HG03175 (cell line): ENCODE results near the gene NOC2L.
A peak's percentile ranks its signal among the peaks of the same experiment; 100 is the strongest.

Source experiments
- ATAC-seq: cut with Tn5 transposase; IDR thresholded peaks from one replicate; pipeline ENCODE4 v1.9.1; 2021; ENCODE audit warnings: mild to moderate bottlenecking, moderate library complexity; ENCODE audit not compliant: unreplicated experiment

Gene NOC2L

DNA sequence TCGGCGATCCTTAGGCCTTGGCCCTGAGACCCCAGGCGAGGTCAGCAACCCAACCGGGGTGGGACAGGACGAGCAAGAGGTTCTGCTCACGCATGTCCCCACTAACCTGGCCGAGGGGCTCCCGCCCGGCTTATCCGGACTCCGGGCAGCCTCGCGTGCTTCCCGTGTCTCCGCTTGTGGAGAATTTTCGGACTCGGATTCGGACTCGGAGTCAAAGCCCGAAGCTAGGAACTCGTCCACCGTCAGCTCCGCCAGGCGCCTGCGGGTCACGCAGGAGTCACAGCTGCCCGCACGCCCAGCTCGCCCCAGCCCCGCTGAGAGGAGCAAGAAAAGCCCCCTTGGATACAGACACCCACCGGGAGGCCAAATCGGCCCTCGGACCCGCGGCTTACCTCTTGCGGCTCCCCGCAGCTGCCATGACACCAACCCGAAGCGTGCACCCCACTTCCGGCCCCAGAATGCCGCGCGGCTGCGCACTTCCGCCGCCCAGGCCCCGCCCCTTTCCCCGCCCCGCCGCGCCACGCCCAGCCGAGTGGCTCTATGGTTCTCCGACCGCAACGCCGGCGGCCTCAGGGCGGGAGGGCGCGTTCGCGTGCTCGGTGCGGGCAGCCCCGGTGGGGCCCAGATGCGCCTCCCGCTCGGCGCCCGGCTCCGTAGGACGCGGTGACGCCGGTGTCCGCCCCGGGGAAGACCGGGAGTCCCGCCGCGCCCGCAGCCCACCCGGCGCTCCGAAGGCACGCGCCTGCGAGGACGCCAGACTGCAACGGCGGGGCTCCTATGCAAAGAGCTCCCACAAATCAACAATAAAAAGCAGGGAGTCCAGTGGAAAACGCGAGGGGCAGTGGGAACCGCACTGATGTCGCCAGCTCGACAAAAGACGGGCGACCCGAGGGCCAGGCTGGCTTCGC lies at the start of gene NOC2L:
NOC2L (minus strand) TSS at position 434 of the 908 bp plus-strand sequence; CDS start at position 418, 16 bp downstream.
- peak; percentile 78 for ATAC-seq

DNA sequence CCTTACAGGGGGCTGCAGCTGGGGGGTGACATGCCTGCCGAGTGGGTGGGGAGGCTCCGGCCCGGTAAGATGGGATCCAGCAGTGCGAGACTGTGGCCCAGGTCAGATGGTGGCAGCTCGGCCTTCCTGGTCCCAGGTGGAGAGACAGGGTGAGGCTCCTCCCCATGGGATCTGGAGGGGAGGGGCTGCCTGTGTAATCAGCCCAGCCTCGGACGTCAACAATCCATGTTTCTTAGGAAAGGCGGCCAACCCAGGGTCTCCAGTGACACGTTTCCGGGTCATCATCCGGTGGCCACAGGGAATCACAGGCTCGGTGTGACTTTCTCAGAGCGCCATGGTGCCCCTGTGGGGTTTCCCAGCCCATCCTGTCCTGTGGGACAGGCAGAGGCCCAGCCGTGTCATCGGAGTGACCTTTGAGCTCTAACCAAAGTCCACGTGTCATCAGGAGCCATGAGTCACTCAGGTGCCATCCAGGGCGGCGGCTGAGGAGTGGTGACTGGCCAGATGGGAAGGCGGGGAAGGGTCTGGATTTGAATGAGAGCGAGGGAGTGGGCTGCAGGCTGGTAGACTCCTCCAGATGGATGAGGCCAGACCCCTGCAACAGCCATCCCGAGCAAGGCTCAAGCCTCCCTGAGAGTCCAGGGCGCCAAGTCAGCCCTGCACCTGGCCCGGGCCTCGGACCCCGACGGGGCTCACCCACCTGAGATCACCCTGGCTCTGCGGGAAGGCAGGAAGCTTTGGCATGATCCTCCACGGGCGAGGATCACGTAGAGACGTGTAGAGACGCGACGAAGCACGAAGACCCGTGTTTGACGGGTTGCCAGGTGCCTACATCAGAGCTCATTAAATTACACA lies 47.5 kb upstream of the NOC2L start:
- no peak for ATAC-seq

DNA sequence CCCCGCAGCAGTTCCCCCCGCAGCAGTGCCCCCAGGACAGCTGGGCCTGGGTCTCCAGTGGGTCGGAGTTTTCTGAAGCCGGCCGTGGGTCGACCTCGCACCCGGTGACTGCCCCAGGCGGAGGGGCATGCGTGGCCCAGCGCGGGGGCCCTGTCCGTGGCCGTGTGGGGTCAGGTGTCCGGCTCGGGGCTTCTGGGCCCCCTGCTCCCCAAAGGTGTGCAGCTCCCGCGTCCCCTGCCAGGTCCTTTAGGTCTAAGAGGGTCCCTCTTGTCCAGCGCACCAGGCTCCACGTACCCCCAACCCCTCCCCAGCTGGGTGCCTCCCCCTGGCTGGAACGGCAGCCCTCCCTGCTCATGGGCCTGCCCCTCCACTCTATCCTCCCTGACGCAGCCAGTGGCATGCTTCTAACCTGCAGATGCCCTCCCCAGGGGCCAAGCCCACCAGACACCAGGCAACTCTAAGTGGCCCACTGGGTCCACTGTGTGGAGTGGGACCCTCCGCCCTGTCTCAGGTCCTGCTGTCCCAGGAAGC lies 46.8 kb upstream of the NOC2L start:
- ATAC-seq, result no peak

DNA sequence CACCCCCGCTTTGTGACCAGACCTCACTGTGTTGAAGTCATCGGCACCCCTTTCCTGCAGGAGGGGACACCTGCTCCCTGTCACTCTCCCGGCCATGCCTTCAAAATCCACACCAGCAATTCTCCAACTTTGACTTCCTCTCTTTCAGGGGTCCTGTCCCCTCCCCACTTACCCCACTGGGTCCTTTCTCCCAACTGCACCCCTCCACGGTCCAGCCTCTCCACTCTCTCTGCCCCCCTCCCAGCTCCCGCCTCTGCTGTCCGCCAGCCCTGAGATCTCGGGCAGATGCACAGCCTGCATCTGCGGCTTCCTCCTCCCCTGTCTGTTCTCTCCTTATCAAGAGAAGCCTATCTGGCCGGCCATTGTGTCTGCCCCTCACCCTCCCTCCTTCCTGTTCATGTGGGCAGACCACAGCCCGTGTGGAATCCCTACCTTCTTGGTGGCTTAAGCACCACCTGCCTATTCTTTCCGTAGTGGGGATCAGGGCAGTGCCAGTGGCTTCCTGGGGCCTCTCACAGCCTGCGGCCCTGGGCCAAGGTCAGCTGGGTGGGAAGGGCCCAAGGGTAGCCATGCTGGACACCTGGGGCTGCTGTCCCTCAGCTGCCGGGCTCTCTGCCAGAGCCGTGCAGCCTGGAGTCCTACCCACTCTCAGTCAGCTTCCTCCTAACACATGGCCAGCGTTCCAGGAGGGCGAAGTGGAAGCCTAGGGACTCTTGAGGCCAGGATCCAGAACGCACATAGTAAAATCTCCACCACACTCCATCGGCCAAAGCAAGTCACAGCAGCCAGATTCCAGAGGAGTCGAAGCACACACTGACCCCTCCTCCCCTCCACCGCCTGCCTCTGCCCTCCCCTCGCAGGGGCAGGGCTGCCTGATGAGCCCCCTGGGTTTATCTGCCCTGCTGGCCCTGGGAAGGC lies 46.0 kb upstream of the NOC2L start:
- ATAC-seq, result no peak

DNA sequence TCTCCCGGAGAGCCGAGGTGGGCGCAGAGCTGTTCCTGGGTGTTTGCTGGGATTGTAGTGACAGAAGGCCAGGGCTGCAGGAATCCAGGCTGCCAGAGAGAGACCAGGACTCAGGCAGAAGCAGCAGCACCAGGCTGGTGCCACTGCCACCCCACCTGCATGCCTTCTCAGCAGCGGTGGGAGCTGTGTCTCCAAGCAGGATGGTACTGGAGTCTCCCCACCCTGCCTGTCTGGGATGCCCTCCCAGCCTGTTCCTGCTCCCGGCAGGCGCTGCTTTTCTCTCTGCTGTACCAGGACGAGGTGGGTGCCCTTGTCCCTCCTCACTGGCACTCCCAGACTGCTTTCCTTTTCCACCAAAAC lies 45.3 kb upstream of the NOC2L start:
- no peak for ATAC-seq

DNA sequence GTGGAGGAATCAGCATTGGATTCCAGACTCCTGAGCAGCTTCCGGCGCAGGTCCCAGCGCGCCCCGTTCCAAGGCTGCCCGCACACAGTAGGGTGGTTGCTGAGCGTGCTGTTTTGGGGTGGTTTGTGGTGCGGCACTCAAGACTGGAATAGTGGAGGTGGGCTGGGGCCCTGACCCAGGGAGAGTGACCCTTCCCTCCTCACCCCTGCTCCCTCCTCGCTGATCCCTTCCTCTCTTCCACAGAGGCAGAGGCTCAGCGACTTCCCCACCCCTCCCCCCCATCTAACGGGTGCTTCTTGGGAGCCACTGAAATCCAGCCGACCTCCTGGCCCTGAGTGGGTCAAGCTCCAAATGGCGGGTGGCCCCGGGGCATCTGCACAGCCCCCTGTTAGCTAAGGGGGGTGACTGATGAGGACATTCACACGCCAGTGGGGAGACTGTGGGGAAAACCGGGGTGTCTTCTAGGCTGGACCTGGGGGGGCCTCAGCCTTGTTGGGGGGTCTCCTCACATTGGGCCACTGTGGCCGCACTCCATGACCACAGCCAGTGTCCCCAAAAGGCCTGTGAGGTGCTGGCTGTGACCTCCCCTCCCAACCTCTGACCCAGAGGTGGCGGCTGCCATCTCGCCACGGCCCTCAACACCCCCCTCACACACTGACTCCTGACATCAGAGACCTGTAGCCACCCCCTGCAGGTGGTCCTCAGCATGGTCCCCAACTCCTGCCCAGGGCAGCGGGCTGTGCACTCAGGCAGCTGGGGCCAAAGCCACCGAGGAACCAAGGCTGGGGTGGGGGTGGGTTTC lies 44.8 kb upstream of the NOC2L start:
- ATAC-seq, result no peak

DNA sequence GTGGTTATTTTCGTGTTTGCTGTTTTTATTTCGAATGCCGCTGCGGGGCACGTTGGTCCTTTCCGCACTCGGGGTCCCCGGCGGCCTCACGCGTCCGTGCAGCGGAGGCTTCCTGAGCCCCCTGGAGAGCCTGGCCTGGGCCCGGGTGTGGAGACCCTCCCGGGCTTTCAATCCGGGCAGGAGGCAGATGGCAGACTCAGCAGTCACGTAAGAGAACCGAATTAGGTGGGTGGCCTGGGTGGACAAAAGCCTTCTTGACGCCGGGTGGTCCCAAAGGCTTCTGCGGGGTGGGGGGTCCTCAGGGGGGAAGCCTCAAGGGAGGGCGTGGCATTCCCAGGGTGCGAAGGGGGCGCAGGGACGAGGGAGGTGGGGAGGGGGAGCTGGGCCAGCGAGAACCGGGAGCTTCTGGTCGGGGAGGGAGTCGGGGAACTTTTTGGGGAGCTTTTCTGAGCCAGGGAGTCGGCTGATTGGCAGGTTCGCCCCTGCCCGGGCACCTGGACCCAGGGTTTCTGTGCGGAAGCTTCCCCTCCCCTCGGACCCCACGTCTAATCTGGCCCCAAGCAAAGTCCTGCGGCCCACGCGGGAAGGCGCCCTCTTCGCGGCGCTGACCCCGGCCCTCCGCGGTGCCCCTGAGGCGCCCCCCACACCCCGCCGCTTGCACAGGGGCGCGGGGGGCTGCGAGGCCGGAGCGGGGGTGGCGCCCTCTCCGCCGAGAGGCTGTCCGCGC lies 42.2 kb upstream of the NOC2L start:
- ATAC-seq, result no peak

DNA sequence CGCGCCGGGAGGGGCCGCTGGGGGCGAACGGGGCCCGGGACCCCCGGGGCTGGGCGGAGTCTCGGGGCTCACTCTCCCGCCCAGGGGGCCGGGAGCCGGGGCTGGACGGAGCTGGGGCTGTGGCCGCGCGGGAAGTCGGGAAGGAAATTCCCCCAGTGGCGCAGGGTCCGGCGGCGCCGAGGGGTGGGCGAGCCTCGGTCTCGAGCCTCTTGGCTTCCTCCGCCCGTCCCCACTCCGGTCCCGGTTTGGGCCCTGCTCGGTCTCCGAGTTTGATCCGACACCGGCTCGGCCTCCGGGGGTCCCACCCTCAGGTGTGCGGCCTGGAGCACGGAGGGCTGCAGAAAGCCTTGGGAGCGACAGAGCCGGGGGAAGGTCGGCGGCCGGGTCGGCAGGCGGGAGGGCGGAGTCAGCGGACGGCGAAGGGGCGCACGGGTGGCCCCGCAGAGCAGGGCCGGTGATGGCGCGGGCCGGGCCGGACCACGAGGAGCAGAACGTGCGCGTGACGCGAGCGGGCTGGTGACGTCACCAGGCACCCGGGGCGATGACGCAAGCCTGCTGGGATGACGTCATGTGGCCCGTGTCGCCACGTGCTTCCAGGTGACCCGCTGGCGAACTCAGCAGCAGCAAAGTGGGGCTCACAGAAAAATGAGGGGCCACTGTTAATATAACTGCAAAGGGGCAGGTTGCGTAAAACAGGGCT lies 41.5 kb upstream of the NOC2L start:
- ATAC-seq, result no peak

DNA sequence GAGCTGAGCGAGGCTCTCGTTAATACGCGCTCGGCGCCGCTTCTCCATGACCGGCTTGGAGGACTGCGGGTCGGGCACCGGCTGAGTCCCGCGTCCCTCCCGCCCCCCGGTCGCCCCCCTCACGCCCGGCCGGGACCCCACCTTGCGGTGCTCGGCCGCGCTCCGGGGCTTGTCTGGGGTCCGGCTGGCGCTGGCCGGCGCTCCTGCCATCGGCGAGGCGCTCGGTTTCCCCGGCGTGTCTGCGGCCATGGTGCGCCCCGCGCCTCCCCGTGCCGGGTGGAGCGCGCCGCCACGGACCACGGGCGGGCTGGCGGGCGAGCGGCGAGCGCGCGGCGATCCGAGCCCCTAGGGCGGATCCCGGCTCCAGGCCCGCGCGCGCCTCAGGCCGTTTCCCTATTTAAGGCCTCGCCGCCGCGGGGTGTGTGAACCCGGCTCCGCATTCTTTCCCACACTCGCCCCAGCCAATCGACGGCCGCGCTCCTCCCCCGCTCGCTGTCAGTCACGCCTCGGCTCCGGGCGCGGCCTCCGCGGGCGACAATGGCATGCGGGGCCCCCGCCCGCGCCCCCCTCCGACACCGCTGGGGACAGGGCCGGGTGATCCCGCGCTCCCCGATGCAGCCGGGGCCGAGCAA lies 40.8 kb upstream of the NOC2L start, which contains the start of gene HES4:
HES4 (minus strand) TSS at position 373 of the 632 bp plus-strand sequence; CDS start at position 249, 124 bp downstream.
- no peak for ATAC-seq

DNA sequence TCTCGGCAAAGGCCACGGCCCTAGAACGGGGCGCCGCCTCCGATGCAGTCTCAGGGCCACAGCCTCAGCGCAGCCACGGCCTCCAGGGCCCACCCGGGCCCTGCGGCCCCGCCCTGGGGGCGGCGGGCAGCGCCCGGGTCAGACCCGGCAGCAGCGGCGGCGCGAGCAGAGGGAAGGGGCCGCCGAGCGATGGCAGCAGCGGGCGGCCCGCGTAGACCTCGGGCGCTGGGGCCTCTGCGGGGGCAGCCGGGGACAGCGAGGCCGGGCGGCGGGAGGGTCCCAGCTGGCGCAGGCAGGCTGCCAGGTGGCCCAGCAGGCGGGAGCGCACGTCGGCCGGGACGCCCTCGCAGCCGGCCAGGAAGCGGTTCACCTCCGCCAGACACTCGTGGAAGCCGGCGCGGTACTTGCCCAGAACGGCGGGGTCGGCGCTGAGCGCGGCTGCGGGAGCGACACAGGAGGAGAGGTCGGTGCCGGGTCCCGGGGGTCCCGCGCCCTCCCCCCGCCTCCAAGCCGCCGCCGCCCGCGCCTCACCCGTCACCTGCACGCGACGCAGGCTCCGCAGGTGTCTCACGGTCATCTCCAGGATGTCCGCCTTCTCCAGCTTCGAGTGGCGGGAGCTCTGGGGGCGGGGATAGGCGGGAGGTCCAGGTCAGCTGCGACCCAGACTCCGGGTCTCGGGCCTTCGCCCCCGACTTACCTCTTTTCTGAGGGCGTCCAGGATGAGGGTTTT lies 40.1 kb upstream of the NOC2L start:
- no peak for ATAC-seq

DNA sequence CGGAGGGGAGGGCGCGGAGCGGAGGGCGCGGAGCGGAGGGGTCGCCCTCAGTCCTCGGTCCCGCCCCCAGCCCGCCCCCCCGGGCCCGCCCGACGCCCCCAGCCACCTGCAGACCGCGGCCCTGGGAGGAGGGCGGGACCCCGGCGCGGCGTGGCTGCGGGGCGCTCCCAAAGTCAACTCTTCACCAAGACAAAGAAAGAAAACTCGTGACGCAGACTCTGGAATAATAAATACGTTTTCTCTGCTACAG lies 39.6 kb upstream of the NOC2L start:
- no peak for ATAC-seq

DNA sequence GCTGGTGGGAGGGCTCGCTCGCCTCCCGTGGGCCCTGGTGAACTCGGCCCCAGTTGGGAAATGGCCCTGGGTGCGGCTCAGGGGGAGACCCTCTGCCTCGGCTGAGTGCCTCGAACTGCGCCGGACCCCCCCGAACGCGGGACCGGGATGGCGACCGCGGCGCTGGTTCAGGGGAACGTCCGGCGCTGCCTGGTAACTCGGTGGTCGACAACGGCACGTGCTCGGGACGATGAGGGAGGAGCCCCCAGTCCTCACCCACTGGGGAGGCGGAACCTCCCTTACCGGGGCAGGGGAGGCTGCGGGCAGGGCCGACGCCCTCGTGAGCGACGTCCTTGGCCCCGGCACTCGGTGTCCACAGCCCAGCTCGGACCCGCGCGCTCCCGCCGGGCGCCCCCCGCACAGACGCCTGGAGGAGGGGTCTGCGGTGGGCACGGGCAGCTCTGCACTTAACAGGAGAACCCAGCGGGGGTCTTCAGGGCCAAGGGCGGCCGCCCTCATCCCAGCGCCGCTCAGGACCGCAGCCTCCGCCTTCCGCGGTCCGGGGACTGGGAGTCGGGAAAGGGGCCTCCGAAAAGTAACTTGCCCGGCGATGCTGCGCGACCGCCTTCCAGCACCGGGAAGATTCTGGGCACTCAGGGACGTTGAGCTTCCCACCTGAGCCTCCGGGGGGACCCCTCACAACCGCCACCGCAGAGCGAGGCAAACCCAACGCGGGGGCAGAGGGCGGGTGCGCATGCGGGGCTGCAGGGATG lies 39.1 kb upstream of the NOC2L start:
- ATAC-seq, result no peak

DNA sequence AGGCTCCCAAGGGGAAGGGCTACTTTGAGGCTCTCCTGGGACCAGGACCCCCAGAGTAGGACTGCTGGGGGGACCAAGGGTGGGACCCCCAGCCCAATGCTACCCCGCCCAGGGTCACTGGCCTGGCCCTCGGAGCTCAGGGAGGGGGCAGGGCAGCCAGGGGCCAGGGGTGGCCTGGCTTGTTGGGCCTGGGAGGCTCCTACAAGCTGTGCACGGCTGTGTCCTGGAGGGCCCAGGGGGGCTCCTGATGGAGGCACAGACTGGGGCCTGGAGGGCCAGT lies 38.6 kb upstream of the NOC2L start:
- ATAC-seq, result no peak

DNA sequence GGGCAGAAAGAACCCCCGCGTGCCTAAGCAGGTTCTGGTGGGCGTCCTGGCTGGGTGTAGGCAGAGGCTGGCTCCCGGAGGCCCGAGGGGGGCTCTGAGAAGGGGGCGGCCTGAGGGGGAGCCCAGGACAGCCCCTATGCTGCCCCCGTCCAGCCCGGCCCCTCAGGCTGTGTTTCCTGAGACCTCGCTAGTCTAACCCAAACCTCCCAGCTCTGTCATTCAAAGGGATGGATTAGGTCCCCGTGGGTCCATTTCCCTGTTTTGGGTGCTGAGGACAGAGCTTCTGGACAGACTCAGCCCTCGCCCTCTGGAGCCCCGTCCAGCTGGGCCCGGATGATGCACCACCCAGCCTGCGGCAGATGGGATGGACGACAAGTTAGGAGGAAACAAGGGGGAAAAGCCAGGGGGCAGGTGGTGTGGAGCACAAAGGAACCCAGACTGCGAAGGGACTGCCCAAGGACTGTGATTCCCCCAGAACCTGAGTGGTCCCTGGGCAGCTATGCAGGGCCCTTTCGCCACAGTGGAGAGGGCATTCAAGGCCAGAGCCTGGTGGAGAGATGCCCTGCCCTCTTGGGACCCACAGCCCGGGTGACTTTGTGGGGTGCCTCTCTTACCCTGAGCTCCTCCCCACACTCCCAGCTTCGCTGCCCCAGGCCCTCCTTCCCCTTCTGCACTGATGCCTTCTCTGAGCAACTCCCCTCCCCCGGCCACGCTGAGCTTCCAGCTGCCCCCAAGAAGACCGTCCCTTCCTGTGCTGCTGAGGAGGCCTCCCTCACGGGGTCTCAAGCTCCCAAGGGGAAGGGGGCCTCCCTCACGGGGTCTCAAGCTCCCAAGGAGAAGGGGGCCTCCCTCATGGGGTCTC lies 38.0 kb upstream of the NOC2L start:
- no peak for ATAC-seq

DNA sequence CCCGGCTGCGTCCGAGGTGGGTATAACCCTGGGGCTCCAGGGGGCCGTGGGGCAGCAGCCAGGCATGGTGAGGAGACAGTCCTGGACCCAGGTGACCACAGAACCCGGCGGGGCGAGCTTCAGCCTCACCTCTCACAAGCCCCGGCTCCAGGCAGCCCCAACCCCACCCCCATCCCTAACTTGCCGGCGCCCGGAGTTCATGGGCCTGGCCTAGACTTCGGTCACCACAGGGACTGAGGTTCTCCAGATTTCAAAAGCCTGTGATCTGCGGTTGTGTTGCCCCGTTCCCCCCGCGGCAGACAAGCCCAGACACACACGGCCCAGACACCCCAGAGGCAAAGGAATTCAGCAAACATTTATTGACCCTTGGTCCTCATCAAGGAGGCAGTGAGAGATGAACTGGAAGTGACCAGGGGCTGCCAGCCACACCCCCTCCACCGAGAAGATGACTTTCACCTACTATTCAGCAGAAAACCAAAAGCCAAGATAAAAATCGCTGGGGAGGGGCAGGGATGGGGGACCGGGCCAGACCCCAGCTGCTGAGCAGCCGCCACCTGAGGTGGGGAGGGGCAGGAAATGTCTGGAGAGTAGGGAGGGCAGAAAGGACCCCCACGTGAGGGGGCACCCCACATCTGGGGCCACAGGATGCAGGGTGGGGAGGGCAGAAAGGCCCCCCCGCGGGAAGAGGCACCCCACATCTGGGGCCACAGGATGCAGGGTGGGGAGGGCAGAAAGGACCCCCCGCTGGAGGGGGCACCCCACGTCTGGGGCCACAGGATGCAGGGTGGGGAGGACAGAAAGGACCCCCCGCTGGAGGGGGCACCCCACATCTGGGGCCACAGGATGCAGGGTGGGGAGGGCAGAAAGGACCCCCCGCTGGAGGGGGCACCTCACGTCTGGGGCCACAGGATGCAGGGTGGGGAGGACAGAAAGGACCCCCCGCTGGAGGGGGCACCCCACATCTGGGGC lies 36.9 kb upstream of the NOC2L start:
- no peak for ATAC-seq
